ENCODE measurements around the gene PDE4D. TPM values are rescaled to one million over a fixed set of nuclear protein-coding genes. Genes with fewer than 3 reads are reported as not detected.

Gene PDE4D
- total RNA-seq, 1 experiment from 2014 or later, result 2.1 TPM

DNA sequence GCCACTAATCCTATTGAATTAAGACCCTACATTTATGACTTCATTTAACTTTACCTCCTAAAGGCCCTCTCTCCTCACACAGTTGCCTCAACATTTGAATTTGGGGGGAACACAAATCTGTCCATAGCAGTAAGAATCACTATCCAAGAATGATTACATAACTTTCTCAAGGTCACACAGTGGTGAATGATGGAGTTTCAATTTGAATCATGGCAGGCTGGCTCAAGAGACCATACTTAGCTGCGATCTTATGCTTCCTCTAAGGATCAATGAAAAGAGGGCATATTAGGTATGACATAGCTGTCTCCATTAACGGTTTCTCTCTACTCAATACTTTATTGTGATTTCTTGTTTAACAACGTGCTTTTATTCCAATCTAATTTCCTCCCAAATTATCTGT lies 44.1 kb upstream of the PDE4D start:
- Mint-ChIP-seq H3K4me3 (no peak overlapping the region), H3K27me3 (ENCODE audit: low read depth) (no peaks in the 10 kb centered on the region), H3K36me3 (ENCODE audit: insufficient read depth in 1 of 3, low read depth in 3 of 3) (peaks cover 0 to 5% (median 0%) of the 10 kb centered on the region in 3 experiments; a peak in 1 of 7 replicates), H3K4me1 (peaks cover 16 to 24% of the 10 kb centered on the region in 2 experiments), H3K9me3 (no peaks in the 10 kb centered on the region; a peak in 1 of 5 replicates), H3K27ac (no peak overlapping the region)
- no peak overlapping the region for H2BK15ac ChIP-seq (ENCODE audit: low read depth, low read length)
- no peak overlapping the region for H4K5ac ChIP-seq (ENCODE audit: insufficient read length, low read depth, low read length)
- no peak overlapping the region for H3K23ac ChIP-seq (ENCODE audit: insufficient read length, low read depth, low read length)
- no peaks in the 10 kb centered on the region for H3K9me3 ChIP-seq (ENCODE audit: control insufficient read depth, low read depth, low read length)
- H4K20me1 ChIP-seq (ENCODE audit: control insufficient read depth, insufficient read depth, insufficient read length), result no peaks in the 10 kb centered on the region
- no peak for DNase-seq
- no peak overlapping the region for H3K14ac ChIP-seq (ENCODE audit: insufficient read depth, low read length)
- TF ChIP-seq CTCF (conservative IDR thresholded peaks at IDR 0.05), result no peak
- no peak overlapping the region for H2BK20ac ChIP-seq (ENCODE audit: low read depth, low read length, poor library complexity, severe bottlenecking)
- H2BK5ac ChIP-seq (ENCODE audit: insufficient read length, low read length), result no peak overlapping the region
- H3K23me2 ChIP-seq (ENCODE audit: insufficient read length, low read depth, low read length, poor library complexity, severe bottlenecking), result no peaks in the 10 kb centered on the region
- no peak overlapping the region for H3K4ac ChIP-seq (ENCODE audit: low read depth, low read length)
- no peaks in the 10 kb centered on the region; the same call in 1 of the 2 replicates for H3K4me1 ChIP-seq (ENCODE audit: insufficient read depth, low read length)
- no peak overlapping the region for H3T11ph ChIP-seq (ENCODE audit: low read length)
- no peaks in the 10 kb centered on the region for H3K79me1 ChIP-seq (ENCODE audit: insufficient read depth, low read depth, low read length, poor library complexity, severe bottlenecking)
- H3K27ac ChIP-seq (ENCODE audit: insufficient read length, low read depth, low read length), result no peak overlapping the region
- no CpG with 5 or more reads among the region's 3 CpGs for WGBS (ENCODE audit: extremely low coverage, insufficient read length, low lambda C conversion rate)
- no peak overlapping the region for H3K4me2 ChIP-seq (ENCODE audit: insufficient read depth, insufficient read length, low read length)
- no peak overlapping the region for H4K91ac ChIP-seq (ENCODE audit: insufficient read length, low read depth, low read length)
- no peak overlapping the region for H2AFZ ChIP-seq (ENCODE audit: low read length)
- no peaks in the 10 kb centered on the region for H3K79me2 ChIP-seq (ENCODE audit: insufficient read depth, low read length)
- no peaks in the 10 kb centered on the region for H3K27me3 ChIP-seq (ENCODE audit: insufficient read depth, low read length)
- H3K18ac ChIP-seq (ENCODE audit: insufficient read length, low read depth, low read length), result no peak overlapping the region
- no peak overlapping the region for H2AK5ac ChIP-seq (ENCODE audit: insufficient read length, low read length)
- H3K9ac ChIP-seq (ENCODE audit: extremely low read depth, insufficient read length, low read length), result no peak overlapping the region
- no peak overlapping the region for H4K8ac ChIP-seq (replicated peaks; ENCODE audit: insufficient read length, low read depth, low read length)
- no peak overlapping the region for H3K56ac ChIP-seq (ENCODE audit: insufficient read length, low read depth, low read length)
- no peak overlapping the region for H2BK120ac ChIP-seq (ENCODE audit: low read depth, low read length, poor library complexity, severe bottlenecking)
- H2BK12ac ChIP-seq (ENCODE audit: insufficient read length, low read depth, low read length), result no peak overlapping the region
